ENCODE measurements around the gene DDX51.

The DDX51 gene

DNA sequence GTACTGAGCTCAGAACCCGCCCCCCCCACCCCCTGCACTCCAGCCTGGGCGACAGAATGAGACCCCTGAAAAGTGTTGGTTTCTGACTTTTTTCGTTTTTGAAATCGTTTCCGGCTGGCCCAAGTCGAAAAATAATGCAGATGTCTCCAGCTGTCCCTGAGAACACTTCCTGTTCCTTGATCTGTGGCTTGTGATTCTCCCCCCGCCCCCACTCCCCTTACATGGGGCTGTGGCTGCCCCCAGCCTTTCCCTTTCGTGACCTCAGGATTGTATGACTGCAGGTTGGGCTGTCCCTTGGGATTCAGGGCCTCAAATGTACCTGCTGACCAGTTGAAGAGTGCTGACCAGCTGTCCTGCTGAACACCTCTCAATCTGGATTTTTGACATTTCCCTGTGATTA lies 34.2 kb upstream of the DDX51 start:
- no peak overlapping the region; the same call in 1 of the 2 replicates for H3K27ac ChIP-seq
- no peak for TF ChIP-seq ZFX (IDR thresholded peaks at IDR 0.05)
- TF ChIP-seq, protein P1, sequence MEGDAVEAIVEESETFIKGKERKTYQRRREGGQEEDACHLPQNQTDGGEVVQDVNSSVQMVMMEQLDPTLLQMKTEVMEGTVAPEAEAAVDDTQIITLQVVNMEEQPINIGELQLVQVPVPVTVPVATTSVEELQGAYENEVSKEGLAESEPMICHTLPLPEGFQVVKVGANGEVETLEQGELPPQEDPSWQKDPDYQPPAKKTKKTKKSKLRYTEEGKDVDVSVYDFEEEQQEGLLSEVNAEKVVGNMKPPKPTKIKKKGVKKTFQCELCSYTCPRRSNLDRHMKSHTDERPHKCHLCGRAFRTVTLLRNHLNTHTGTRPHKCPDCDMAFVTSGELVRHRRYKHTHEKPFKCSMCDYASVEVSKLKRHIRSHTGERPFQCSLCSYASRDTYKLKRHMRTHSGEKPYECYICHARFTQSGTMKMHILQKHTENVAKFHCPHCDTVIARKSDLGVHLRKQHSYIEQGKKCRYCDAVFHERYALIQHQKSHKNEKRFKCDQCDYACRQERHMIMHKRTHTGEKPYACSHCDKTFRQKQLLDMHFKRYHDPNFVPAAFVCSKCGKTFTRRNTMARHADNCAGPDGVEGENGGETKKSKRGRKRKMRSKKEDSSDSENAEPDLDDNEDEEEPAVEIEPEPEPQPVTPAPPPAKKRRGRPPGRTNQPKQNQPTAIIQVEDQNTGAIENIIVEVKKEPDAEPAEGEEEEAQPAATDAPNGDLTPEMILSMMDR (conservative IDR thresholded peaks at IDR 0.05), result no peak

DNA sequence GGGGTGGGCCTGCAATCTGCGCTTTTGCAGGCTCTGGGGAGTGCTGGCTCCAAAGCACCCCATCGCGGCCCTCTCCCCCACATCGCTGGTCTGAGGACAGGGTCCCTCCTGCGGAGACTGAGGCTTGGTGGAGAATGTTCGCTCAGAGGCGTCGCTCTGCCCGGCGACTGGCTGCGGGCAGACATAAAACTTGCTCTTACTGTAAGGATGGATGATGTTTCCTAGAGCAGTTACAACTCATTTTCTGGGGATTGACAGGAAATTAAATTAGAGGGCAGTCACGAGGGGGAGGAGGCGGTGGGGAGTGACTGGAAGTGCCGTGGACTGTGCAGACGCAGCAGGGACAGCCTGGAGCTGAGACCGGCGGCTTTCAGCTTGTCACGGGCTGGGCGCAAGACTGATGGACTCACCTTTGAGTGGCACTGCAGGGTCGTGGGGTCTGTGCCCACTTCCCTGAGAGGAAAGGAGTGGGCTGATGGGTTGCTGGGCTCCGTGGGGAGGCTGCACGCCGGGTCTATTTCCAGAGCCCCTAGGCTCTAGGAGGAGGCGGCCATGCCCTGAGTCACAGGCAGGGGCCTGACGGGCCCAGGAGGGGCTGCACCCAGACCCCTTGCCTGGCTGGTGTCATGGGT lies 32.9 kb upstream of the DDX51 start:
- TF ChIP-seq ZFX (IDR thresholded peaks at IDR 0.05), result no peak
- TF ChIP-seq, protein P1 (conservative IDR thresholded peaks at IDR 0.05), result no peak
- H3K27ac ChIP-seq, result no peak overlapping the region

GRCh38 chr12:132176385-132176919 lies 32.3 kb upstream of the DDX51 start:
- TF ChIP-seq, protein P1 (conservative IDR thresholded peaks at IDR 0.05), result no peak
- TF ChIP-seq ZFX (IDR thresholded peaks at IDR 0.05), result no peak
- no peak overlapping the region for H3K27ac ChIP-seq

GRCh38 chr12:132175496-132176384 lies 31.6 kb upstream of the DDX51 start:
- no peak overlapping the region for H3K27ac ChIP-seq
- TF ChIP-seq, protein P1 (conservative IDR thresholded peaks at IDR 0.05), result no peak
- no peak for TF ChIP-seq ZFX (IDR thresholded peaks at IDR 0.05)

DNA sequence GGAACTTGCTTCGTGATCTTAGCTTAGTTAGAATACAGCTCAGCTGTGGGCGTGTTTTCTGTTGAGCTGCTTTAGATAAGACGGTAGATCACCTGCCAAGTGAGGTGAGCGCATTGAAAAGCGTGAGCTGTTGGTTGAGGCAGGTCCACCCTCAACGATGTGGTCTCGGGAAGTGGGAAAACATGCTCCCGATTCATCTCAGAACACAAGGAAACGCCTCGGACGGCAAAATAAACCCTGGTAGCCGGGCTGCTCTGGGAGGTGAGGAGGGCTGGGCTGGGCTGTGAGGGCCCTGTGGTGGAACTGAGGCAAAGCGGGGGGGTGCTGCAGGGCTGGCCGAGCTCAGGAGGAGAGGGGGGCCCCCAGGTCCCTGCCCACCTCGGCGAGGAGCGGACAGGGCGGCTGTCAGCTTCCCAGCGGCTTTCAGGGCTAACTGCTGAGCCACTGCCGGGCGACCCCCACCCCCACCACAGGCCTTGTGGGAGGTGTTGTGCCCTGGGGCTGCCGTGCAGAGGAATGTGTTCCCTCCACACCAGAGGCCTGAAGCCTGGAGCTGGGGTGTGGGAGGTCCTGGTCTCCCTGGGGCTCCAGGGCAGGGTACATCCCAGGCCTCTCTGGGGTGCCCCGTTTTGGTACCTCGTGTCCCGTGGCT lies 30.8 kb upstream of the DDX51 start:
- H3K27ac ChIP-seq, result no peak overlapping the region
- TF ChIP-seq ZFX (IDR thresholded peaks at IDR 0.05), result no peak
- TF ChIP-seq, protein P1 (conservative IDR thresholded peaks at IDR 0.05), result no peak

DNA sequence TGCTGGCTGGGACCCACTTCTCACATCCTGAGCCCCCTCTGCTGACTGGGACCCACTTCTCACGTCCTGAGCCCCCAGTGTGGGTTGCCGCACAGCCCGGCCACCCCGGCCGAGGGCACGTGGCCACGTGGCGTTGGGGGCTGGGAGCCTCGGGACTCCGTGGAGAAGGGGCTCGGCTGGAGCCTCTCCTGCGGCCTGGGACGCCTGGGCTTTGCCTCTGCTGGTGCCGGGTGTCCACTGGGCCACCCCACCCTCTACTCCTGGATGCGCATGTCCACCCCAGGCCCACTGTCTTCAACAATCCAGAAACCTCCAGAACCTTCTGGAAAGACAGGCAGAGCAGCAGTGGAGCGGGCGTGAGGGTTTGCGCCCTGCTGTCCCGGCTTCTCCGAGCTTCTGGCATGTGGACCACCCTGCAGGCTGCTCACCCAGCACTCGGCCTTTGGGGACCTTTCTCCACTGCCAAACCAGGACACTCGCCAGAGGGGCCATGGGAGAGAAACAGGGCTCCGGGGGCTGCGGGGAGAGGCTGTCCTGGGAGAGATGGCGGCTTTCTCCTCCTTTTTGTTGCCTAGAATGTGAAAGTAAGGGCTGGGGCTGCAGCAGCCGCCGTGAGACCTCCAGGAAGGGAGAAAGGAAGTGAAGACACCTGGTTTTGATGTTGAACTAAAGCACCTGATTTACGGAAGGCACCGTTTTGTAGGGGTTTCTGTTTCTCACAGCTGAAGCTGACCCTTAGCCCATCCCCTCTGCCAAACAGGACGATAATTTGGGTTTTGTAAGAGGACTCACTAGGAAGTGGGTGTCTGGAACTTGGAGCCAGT lies 30.1 kb upstream of the DDX51 start:
- TF ChIP-seq, protein P1 (conservative IDR thresholded peaks at IDR 0.05), result no peak
- no peak for TF ChIP-seq ZFX (IDR thresholded peaks at IDR 0.05)
- no peak overlapping the region for H3K27ac ChIP-seq
